NCI-H69 (cell line): ENCODE results near the gene ST3GAL2.
"Not testable (repeated sequence)": the region's sequence is repeated elsewhere in the genome, so short reads cannot be mapped to it uniquely, and the experiment has no call there.

Source experiments
- DNase-seq: peaks from one replicate; lab custom pipeline; 2025; lab: John Stamatoyannopoulos, UW

The ST3GAL2 gene

DNA sequence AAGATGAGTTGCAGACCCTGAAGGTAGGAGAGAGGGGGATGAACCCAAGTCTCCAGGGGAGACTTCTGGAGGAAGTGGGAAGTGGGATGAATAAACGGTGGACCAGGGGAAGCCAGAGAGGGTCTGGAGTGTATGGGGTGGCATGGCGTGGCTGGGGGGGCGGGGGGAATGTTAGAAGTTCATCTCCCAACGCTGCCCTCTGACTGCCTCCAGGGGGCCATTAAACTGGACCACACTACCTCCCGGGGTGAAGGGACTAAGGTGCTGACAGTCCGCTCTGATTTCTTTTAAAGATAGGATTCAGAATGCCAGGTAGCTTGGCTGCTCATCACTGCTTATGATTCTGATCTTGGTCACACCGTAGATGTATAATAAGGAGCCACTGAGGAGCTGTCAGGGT, 21.2 kb downstream of the ST3GAL2 start:
- DNase-seq = no peak

DNA sequence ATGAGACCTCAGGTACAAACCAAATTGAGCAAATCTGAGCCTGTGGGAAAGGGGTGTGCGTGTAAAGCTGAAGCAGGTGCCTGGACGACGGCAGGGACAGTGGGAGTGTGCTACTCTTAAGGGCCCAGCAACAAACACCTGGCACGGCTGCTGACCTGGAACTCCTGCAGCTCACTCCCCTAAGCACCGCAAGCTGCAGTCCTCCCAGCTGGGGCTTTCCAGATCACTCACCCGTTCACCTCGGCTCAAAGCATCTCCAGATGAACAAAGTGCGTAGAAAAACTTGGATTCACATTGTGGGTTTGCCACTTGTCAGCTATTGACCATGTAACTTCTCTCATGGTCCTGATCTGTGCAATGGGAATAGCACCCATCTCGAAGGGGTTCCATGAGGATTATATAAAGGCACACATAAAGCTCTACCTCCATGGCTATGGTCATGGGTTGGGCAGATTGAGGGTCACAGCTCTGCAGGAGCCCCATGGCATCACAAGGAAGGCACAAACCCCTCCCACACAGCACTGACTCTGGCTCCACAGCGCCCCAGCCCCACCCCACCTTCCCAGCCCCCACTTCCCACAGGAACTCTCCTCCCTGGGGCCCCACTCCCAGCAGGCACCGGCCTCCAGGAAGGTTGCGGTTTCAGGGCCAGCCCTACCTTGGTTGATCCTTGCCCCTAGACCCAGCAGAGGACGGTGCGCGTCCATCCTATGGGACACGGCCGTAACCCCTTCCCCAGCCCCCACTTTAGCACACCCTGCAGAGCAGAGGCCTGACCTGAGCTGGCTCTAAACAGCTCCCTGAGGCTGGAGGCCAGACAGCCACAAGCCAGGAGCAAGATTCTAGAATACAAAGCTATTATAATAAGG, 21.9 kb downstream of the ST3GAL2 start:
- DNase-seq = no peak

DNA sequence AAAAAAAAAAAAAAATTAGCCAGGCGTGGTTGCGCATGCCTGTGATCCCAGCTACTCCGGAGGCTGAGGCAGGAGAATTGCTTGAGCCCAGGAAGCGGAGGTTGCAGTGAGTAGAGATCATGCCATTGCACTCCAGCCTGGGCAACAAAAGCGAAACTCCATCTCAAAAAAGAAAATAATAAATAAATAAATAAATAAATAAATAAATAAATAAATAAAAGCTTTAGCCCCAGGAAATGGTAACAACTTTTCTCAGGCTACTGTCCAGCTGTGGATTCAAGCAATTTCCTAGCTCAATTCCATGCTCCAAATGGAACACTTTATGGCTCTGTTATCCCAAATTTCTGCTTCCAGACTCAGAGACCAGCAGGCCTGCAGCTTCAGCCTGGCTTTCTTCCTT, 25.3 kb downstream of the ST3GAL2 start:
- DNase-seq = not testable (repeated sequence)

DNA sequence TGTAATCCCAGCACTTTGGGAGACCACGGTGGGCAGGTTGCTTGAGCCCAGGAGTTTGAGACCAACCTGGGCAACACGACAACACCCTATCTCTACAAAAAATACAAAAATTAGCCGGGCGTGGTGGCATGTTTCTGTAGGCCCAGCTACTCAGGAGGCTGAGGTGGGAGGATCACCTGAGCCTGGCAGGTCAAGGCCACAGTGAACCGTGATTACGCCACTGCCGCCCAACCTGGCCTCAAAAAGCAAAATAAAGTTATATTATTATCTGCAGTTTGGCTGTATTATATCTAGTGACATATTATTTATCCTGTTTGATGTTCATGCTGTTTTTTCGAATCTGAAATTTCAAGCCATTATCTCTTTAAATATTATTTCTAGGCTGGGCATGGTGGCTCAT, 26.5 kb downstream of the ST3GAL2 start:
- no peak for DNase-seq

DNA sequence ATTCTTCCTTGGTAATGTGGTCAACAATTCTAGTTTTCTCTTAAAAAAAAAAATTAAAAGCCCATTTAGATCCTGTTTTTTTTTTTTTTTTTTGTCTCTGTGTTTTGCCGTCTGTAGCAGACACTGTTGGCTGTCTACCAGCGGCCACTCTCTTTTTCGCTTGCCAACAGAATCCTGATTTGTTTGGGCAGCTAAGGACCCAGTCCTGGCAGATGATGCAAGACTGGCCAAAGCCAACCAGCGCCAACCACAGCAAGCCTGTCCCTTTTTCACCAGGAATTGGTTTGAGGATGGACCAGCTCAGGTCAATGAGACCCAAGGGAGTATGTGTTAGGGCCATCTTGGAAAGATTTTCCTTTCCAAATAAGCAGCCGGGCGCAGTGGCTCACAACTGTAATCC, 28.2 kb downstream of the ST3GAL2 start:
- no peak for DNase-seq

DNA sequence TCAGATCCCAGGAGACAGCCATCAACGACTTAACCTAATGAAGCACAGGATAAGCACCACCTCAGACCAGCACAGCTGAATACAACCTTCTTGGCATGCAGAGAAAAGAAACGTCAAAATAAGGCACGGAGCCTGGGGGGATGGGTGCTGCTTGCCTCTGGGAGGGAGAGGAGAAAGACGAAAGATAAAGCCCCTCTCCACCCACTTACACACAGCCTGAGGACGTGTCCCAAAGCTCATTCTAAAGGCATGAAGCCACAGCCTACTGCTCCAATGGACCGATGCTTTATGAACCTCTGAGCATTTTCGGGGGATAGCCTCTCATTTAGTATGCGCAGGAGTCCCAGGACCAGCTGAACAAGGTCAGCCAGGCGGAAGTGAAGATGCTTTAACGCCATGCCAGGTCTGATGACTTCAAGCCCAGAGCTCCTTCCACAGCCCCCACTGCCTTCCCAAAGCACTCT, 31.1 kb downstream of the ST3GAL2 start:
- no peak for DNase-seq

DNA sequence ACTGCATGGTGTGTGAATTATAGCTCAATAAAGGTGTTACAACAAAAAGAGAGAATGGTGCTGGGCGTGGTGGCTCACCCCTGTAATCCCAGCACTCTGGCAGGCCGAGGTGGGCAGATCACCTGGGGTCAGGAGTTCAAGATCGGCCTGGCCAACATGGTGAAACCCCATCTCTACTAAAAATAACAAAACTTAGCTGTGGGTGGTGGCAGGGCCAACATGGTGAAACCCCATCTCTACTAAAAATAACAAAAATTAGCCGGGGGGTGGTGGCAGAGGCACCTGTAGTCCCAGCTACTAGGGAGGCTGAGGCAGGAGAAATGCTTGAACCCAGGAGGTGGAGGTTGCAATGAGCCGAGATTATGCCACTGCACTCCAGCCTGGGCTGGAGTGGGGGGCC, 32.8 kb downstream of the ST3GAL2 start:
- not testable (repeated sequence) for DNase-seq

DNA sequence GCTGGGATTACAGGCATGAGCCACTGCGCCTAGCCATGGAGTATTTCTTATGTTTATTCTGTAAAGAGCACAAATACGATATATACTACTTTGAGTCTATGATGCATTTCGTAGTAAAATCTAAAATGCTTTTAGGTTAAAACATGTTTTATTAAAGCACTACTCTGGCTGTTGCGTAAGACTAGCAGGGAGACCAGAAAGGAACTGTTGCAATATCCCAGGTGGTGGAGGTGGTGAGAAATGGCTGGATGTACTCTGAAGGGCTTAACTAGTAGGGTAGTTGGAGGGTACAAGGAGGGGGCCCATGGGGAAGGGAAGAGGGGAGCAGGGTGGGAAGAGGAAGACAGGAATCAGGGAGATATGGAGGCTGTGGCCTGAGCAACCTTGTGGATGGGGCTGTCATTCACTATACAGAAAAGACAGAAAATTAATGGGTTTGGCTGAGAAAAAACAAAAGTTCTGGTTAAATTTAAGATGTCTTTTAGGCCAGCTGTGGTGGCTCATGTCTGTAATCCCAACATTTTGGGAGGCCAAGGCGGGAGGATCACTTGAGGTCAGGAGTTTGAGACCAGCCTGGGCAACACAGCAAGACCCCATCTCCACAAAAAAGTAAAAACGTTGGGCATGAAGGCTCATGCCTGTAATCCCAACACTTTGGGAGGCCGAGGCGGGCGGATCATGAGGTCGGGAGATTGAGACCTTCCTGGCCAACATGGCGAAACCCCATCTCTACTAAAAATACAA, 35.8 kb downstream of the ST3GAL2 start:
- DNase-seq = no peak

DNA sequence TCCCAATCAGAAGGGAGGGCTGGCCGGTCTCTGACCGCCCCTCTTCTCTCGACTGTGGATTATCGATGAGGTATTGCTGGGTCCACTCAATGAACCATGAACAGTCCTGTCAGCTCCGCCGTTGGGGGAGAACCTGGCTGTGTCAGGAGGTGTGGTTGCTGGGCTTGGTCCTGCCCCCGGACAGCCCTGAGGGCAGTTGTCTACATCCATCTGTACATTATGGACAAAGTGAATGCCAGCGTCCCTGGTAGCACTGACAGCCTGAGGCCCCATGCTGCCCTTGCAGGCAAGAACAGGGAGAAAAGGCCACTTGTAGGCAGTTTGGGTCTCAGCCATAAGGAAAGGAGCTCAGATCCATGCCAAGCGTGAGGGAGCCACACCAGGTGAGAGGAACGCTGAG, 38.9 kb downstream of the ST3GAL2 start:
- no peak for DNase-seq

DNA sequence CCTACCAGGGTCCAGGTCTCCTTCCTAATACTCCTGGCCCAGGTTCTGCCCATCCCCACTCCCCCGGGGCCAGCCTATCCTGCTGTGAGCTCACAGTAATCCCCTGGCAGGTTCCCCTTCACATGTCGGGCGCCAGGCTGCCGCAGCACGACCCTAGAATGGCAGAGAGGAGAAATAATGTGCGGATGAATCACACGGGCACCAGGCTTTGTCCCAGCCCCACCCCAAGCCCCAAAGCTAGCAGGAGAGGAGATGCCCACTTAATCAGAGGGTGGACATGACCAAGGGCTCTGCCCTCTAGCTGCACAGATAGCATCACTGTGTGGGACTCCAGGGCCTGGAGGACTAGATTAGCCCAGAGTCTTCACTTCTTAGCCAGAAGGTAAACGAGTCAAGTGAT, 39.5 kb downstream of the ST3GAL2 start:
- no peak for DNase-seq

DNA sequence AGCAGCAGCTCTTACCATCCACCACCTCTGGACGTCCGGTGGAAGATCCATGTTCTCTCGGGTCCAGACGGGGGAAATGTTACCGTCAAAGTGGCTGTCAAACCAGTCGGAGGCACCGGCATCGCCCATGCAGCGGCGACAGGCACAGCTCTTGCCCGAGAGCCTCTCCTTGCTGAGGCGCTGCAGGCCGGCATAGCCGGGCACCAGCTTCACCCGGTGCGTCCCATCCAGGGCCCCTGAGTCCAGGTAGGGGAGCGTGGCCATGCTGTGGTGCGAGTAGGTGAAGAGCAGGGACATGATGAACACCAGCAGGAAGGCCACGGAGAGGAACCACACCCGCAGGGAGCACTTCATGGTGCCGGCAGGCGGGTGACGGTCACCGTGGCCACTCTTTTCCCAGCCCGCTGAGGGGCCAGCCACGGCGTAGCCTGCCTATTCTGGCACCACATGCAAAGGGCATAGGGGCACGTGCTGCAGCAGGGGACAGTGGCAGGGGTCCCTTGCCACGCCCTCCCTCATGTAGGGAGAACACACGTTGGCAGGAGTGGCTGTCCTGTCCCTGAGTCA, 40.6 kb downstream of the ST3GAL2 start:
- no peak for DNase-seq

DNA sequence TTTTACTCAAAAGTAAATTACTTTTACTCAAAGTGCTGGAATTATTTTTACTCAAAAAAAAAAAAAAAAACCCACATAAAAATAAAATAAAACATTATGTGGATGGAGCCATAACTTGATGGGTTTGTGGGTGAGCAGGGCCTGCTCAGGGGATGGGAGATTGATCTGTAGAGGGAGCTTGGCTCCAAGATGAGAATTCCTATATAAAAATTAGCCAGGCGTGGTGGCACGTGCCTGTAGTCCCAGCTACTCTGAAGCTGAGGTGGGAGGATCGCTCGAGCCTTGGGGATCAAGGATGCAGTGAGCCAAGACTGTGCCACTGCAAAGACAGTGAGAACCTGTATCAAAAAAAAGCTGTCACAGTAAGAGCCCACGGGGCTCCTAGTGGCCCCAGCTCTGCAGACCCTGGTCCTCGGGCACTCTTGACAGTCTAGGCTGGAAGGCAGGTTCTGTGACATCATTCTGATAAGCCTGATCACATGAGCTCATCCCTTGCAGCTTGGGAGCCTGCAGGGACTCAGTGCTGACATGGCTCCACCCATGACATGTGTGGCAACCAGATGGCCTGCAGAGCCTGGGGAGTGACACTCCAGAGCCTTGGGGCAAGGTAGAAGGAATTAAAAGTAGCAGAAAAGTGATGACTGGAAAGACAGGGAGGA, 42.5 kb downstream of the ST3GAL2 start:
- peak; percentile 4 for DNase-seq

DNA sequence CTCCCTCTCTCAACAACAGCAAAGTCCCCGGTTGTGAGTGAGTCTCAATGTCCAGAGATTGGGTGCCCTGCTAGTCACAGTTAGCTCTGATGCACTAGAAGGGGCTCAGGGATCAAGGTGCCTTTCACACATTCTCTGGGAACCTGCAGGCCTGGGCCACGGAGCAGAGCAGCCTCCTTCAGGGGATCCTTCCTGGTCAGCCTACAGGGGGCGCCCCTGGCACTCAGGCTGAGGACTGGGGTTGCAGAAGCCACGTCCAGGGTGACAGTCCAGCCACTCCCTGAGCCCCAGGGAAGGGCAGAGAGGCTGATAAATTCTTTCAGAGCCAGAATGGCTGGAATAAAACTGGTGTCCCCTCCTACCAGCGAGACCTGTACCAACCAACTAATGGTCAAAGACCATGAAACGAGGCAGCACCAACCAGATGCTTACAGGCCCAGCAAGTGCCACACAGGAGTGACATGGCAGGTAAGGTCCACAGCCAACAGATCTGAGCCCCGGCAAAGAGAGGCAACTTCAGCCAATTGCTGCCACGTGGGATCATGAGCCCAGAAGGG, 43.5 kb downstream of the ST3GAL2 start:
- peak; percentile 43 for DNase-seq

DNA sequence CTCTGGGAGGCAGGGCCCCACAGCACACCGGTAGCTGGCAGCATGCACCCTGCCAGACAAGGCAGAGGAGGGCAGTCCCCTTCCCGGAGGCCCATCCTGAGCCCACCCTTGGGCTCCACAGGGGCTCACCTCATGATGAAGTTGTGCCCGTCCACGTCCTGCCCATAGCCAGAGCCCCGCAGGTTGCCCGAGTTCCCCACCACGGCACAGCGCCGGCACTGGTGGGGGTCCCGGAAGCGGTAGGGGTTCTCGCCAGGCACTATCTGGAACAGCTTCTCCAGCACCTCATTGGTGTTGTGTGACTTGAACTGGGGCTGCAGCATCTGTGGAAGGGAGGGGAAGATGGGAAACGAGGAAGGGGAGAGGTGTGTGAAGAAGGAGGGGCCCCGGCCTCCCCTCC, 44.0 kb downstream of the ST3GAL2 start:
- DNase-seq = no peak

DNA sequence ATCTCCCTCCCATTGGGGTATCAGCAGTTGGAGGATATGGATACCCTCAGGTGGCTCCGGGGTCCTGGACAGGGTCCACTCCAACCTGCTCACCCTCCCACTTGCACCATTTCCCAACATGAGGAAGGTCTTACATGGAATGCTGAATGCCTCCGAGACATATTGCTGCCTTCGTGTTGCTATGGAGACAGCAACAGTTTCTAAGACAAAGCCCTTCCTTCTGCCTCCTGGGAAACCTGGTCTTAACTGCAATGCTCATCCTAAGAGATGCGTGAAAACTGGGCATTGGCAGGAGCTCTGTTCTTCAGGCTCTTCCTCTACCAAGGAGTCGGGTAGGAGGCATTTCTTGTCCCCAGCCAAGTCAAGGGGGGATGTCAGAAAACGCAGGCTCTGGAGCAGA, 45.2 kb downstream of the ST3GAL2 start:
- DNase-seq = no peak

DNA sequence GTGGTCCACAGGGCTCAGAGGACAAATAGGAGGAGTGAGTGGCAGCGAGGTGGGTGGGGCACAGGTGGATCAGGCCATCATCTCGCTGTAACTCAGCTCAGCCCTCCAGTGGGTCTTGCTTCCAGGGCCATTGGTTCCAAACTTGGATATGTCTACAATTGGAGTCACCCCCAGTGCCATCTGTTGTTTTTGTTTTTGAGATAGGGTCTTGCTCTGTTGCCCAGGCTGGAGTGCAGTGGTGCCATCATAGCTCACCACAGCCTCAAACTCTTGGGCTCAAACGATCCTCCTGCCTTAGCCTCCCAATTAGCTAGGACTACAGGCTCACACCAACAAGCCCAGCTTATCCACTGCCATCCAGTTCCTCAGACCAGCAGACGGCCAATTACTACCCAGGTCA, 46.3 kb downstream of the ST3GAL2 start:
- DNase-seq = no peak

DNA sequence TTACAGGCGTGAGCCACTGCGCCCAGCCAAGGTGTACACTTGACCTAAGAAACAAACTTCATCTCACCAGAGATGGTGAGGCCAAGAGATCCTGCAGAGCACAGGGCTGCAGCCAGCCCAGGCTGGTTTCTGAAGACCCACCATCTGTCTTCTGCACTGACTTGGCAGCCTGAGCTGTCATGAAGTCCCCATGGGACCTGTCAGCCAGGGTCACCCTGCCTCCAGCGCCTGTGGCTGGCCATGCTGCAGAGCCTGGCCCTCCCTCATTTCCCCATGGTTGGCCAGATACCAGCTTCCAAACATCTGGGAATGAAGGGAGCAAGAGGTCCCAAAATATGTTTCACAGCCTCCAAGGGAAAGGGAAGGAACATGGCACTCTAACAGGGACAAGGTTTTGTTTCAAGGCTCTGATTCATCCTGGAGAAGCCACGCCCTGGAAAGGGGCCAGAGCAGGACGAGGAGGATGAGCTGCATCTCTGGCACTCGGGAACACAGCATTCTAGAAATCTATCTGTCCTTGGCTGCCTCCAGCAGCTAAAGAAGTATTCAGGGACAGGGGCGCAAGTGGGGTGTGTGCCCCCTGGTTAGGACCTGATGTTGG, 46.9 kb downstream of the ST3GAL2 start:
- no peak for DNase-seq

DNA sequence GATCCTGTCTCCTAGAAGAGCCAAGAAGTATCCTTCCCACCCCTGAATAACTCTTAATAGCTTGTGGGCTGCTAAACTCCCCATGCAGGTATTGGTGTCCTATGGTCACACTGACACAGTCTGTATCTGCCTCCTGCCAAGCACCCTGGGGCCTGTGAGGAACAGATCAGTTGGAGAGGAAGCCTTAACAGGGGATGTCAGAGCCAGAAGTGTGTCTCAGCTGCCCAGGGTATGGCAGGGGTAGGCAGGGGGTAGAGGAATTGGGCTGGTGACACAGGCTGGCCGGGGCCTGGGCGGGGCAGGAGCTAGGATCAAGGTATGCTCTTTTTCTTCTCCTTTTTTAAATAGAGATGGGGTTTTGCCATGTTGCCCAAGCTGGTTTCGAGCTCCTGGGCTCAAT, 47.5 kb downstream of the ST3GAL2 start:
- no peak for DNase-seq

DNA sequence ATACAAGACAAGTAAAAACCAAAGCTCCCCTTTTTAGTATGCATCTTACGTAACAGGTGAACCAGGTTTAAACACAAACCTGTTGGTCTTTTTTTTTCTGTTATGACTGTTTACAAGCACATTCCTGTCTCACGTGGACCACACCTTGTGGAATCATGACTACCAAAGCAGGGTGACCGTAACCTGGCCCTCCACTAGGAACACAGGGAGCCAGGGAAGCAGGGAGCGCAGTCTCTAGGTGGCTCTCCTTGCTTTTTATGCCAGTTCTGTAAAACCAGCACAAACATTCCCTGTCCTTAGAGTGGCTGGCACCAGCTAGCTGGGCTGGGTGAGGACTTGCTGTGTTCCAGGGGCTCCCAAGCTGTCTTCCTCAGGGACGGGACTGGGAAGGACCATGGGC, 48.1 kb downstream of the ST3GAL2 start:
- no peak for DNase-seq

DNA sequence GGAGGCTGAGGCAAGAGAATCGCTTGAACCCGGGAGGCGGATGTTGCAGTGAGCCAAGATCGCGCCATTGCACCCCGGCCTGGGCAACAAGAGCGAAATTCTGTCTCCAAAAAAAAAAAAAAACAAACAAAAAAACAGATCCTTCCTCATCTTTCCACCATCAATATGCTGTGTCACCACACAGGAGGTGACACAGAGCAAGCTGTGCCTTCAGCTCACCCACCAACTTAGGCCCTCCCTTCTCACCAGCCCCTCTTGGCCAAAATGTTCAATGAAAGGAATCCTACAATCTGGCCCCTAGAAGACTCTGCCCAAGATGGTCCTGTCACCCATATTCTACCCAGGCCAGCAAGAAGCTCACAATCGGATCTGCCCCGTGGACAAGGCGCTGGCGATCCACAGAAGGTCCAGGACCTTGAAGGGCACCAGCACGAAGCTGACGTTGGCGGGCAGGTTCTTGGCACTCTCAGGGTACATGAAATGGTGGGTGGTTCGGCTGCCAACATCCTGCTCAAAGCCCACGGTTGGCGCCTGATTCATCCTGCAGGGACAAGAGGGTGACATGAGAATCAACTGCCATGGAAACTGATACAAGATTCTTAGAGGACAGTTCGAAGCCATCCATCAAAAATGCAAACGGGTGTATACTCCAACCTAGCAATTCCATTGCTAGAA, 50.8 kb downstream of the ST3GAL2 start:
- DNase-seq = no peak
